ENCODE measurements around the gene MAT2B. TPM values are rescaled to one million over a fixed set of nuclear protein-coding genes. Genes with fewer than 3 reads are reported as not detected.

Gene MAT2B
- total RNA-seq, 1 donor from 2014 or later: 105 TPM

GRCh38 chr5:163548649-163549048, 43.2 kb downstream of the MAT2B start:
- H3K9me3 Mint-ChIP-seq: no peaks in the 10 kb centered on the region

DNA sequence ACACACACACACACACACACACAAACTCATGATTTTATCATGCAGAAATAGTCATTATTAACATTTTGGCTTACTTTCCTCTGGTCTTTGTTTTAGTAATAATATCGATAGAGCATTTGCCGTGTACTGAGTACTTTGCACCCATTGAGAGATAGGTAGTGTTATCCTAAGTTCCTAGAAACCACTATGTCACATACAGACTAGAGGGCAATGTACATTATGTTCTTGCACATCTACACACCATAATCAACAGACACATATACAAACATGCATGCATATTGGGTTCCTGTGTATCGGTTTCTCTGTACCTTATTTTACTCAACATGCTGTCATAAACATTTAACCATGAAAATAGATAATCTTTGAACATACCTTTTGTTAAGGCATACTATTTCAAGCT, 45.7 kb downstream of the MAT2B start:
- Mint-ChIP-seq H3K4me3 (no peak overlapping the region), H3K9me3 (no peaks in the 10 kb centered on the region), H3K36me3 (ENCODE audit: low read depth) (no peaks in the 10 kb centered on the region), H3K4me1 (no peaks in the 10 kb centered on the region), H3K27me3 (peaks cover 22% of the 10 kb centered on the region), H3K27ac (no peak overlapping the region)
- intact Hi-C loops (cut with micrococcal nuclease): no loop called here
- DNase-seq: no peak

More at GRCh38 chr5:163548649-163549048, 43.2 kb downstream of the MAT2B start:
- intact Hi-C loops (cut with micrococcal nuclease): no loop called here
- no peaks in the 10 kb centered on the region for H3K36me3 Mint-ChIP-seq (ENCODE audit: low read depth)
- H3K4me3 Mint-ChIP-seq: no peak overlapping the region
- no peaks in the 10 kb centered on the region for H3K4me1 Mint-ChIP-seq
- peaks cover 20% of the 10 kb centered on the region for H3K27me3 Mint-ChIP-seq
- DNase-seq: no peak
- no peak overlapping the region for H3K27ac Mint-ChIP-seq

DNA sequence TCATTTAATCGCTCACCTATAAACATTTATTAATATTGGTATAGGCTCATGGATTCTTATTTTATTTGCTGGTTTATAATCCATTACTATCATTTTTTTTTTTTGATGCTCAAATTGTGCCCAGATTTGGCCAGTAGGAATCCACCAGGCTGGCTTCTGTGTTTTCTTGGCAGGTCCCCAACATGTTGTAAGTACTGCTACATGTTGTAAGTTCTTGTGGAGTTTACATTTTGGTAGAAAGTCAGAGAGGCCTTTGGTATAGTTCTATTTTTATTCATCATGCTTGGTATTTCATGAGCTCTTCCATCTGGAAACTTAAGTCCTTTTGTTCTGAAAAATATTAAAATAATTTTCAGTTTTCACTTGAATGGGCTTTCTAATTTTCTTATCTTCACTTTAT, 47.1 kb downstream of the MAT2B start:
- no peaks in the 10 kb centered on the region for H3K9me3 Mint-ChIP-seq
- no peaks in the 10 kb centered on the region for H3K4me1 Mint-ChIP-seq
- DNase-seq: no peak
- no peaks in the 10 kb centered on the region for H3K36me3 Mint-ChIP-seq (ENCODE audit: low read depth)
- no peak overlapping the region for H3K4me3 Mint-ChIP-seq
- H3K27ac Mint-ChIP-seq: no peak overlapping the region
- peaks cover 23% of the 10 kb centered on the region for H3K27me3 Mint-ChIP-seq
- intact Hi-C loops (cut with micrococcal nuclease): no loop called here

DNA sequence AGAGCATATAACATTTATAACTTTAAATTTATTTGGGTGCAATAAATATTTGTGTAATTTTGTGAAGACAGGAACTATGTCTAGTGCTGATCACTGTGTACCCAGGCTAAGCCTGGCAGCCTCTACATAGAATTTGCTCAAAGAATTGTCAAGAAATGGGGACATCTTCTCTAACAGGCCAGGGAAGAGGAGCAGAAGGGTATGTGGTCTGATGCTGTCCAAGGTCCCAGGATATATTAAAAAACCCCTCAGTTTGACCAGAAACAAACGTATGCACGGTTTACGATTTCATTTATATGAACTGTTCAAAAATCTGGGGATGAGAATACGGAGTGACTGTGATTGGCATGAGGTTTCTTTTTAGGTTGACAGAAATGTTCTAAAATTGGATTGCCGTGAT, 55.9 kb downstream of the MAT2B start:
- no peak for DNase-seq
- H3K36me3 Mint-ChIP-seq (ENCODE audit: low read depth): no peaks in the 10 kb centered on the region
- H3K4me1 Mint-ChIP-seq: peaks cover 12% of the 10 kb centered on the region
- H3K27ac Mint-ChIP-seq: no peak overlapping the region
- H3K9me3 Mint-ChIP-seq: no peaks in the 10 kb centered on the region
- H3K4me3 Mint-ChIP-seq: no peak overlapping the region
- intact Hi-C loops (cut with micrococcal nuclease): no loop called here
- H3K27me3 Mint-ChIP-seq: peaks cover 43% of the 10 kb centered on the region

DNA sequence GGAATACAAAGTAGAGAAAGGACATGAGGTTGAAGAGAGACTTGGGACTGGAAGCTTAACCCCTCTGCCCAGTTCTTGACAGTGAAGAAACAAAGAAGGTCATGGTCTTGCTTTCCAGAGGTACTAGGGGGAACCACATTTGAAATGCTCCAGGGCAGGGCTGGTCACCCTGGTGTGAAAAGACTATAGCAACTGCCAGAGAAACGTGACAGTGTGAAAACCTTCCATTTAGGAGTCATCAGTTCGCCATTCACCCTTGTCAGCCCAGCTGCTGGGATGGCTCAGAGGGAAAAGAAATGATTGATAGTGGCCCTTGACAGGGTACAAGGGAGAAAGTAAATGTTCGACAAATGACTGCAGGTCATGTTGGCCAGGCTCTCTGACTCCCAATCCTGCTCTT, 56.7 kb downstream of the MAT2B start:
- DNase-seq: no peak
- H3K4me3 Mint-ChIP-seq: no peak overlapping the region
- peaks cover 48% of the 10 kb centered on the region for H3K27me3 Mint-ChIP-seq
- H3K27ac Mint-ChIP-seq: no peak overlapping the region
- intact Hi-C loops (cut with micrococcal nuclease): no loop called here
- H3K36me3 Mint-ChIP-seq (ENCODE audit: low read depth): no peaks in the 10 kb centered on the region
- H3K9me3 Mint-ChIP-seq: no peaks in the 10 kb centered on the region
- H3K4me1 Mint-ChIP-seq: peaks cover 16% of the 10 kb centered on the region

GRCh38 chr5:163563112-163563511, 57.7 kb downstream of the MAT2B start:
- DNase-seq: no peak
- no peak overlapping the region for H3K4me3 Mint-ChIP-seq
- H3K27me3 Mint-ChIP-seq: peaks cover 55% of the 10 kb centered on the region
- H3K36me3 Mint-ChIP-seq (ENCODE audit: low read depth): no peaks in the 10 kb centered on the region
- peaks cover 20% of the 10 kb centered on the region for H3K4me1 Mint-ChIP-seq
- H3K27ac Mint-ChIP-seq: no peak overlapping the region
- H3K9me3 Mint-ChIP-seq: no peaks in the 10 kb centered on the region
- intact Hi-C loops (cut with micrococcal nuclease): no loop called here

- no peak overlapping the region for H3K4me3 Mint-ChIP-seq
- H3K4me1 Mint-ChIP-seq: peaks cover 20% of the 10 kb centered on the region
- H3K36me3 Mint-ChIP-seq (ENCODE audit: low read depth): no peaks in the 10 kb centered on the region
- no peak for DNase-seq
- no peaks in the 10 kb centered on the region for H3K9me3 Mint-ChIP-seq
- intact Hi-C loops (cut with micrococcal nuclease): loop anchor here (1.0 kb wide), 1 partner anchor 1645 kb away; no protein-coding TSS in a partner anchor
- no peak overlapping the region for H3K27ac Mint-ChIP-seq
- H3K27me3 Mint-ChIP-seq: peaks cover 62% of the 10 kb centered on the region
Measured at GRCh38 chr5:163563880-163564279, 58.5 kb downstream of the MAT2B start.

GRCh38 chr5:163564321-163564938, 59.0 kb downstream of the MAT2B start:
- no peaks in the 10 kb centered on the region for H3K36me3 Mint-ChIP-seq (ENCODE audit: low read depth)
- no peak overlapping the region for H3K27ac Mint-ChIP-seq
- intact Hi-C loops (cut with micrococcal nuclease): loop anchor here (1.0 kb wide), 1 partner anchor 1645 kb away; no protein-coding TSS in a partner anchor
- DNase-seq: peak; percentile 90
- H3K4me3 Mint-ChIP-seq: no peak overlapping the region
- H3K27me3 Mint-ChIP-seq: peaks cover 64% of the 10 kb centered on the region
- peaks cover 20% of the 10 kb centered on the region for H3K4me1 Mint-ChIP-seq
- no peaks in the 10 kb centered on the region for H3K9me3 Mint-ChIP-seq

GRCh38 chr5:163565492-163565891, 60.1 kb downstream of the MAT2B start:
- no peaks in the 10 kb centered on the region for H3K9me3 Mint-ChIP-seq
- DNase-seq: no peak
- intact Hi-C loops (cut with micrococcal nuclease): loop anchor here (5.0 kb wide), 1 partner anchor 447 kb away; no protein-coding TSS in a partner anchor
- H3K4me1 Mint-ChIP-seq: peaks cover 20% of the 10 kb centered on the region
- peaks cover 62% of the 10 kb centered on the region for H3K27me3 Mint-ChIP-seq
- H3K27ac Mint-ChIP-seq: no peak overlapping the region
- H3K36me3 Mint-ChIP-seq (ENCODE audit: low read depth): no peaks in the 10 kb centered on the region
- H3K4me3 Mint-ChIP-seq: peak overlapping the region; percentile 81

- peak overlapping the region; percentile 81 for H3K4me3 Mint-ChIP-seq
- peak overlapping the region; percentile 31 for H3K27ac Mint-ChIP-seq
- intact Hi-C loops (cut with micrococcal nuclease): loop anchor here (2.0 to 5.0 kb wide), 2 partner anchors 59 to 446 kb away; no protein-coding TSS in a partner anchor
- H3K27me3 Mint-ChIP-seq: peaks cover 61% of the 10 kb centered on the region
- no peaks in the 10 kb centered on the region for H3K36me3 Mint-ChIP-seq (ENCODE audit: low read depth)
- no peaks in the 10 kb centered on the region for H3K9me3 Mint-ChIP-seq
- peak; percentile 70 for DNase-seq
- H3K4me1 Mint-ChIP-seq: peaks cover 20% of the 10 kb centered on the region
Measured at GRCh38 chr5:163565931-163566608, 60.7 kb downstream of the MAT2B start.

- H3K27me3 Mint-ChIP-seq: peaks cover 57% of the 10 kb centered on the region
- H3K27ac Mint-ChIP-seq: no peak overlapping the region
- no peak for DNase-seq
- H3K36me3 Mint-ChIP-seq (ENCODE audit: low read depth): no peaks in the 10 kb centered on the region
- intact Hi-C loops (cut with micrococcal nuclease): loop anchor here (2.0 to 5.0 kb wide), 2 partner anchors 60 to 446 kb away; no protein-coding TSS in a partner anchor
- H3K4me1 Mint-ChIP-seq: peaks cover 20% of the 10 kb centered on the region
- peak overlapping the region; percentile 37 for H3K4me3 Mint-ChIP-seq
- no peaks in the 10 kb centered on the region for H3K9me3 Mint-ChIP-seq
Measured at GRCh38 chr5:163566678-163567077, 61.3 kb downstream of the MAT2B start.

DNA sequence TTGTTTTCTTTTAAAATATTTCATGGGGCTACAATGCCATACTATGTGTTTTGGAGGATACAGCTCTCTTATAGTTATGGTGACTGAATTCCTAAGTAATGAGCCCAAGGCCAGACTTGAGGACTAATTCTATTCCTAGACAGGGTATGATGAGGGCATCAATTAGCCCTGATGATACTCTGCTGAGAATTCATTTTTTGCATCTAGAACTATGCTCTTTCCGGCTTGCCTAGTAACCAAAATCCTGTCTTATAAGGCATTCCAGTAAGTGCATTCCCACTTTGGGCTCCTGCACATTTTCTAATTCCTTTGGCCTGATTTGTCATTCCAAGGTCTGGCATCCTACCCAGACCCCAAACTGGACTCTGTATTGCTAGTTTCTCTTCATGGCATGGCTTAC, 62.4 kb downstream of the MAT2B start:
- Mint-ChIP-seq H3K36me3 (ENCODE audit: low read depth) (no peaks in the 10 kb centered on the region), H3K27me3 (peaks cover 52% of the 10 kb centered on the region), H3K9me3 (no peaks in the 10 kb centered on the region), H3K27ac (no peak overlapping the region), H3K4me1 (peaks cover 20% of the 10 kb centered on the region), H3K4me3 (no peak overlapping the region)
- intact Hi-C loops (cut with micrococcal nuclease): loop anchor here (2.0 to 5.0 kb wide), 2 partner anchors 61 to 444 kb away; no protein-coding TSS in a partner anchor
- DNase-seq: no peak
